Psoas muscle (tissue), 8 donors: ENCODE data around the gene SMG6. TPM values are rescaled to one million over a fixed set of nuclear protein-coding genes. Genes with fewer than 3 reads are reported as not detected.

Source experiments
- ATAC-seq, 4 donors: fragments of 200-7000 bp; cut with Tn5 transposase; one replicate each; pipeline ENCODE4 v1.9.1; 2020; ENCODE audit warnings: moderate library complexity in 3 of 4, mild to moderate bottlenecking in 2 of 4
- DNase-seq, 2 donors: peaks; one replicate each; pipeline ENCODE4 v3.0.0-alpha.2; 2020
- H3K27ac ChIP-seq: fragments of 200-600 bp; one replicate; pipeline ENCODE4 v1.8.0; 2022
- H3K27me3 ChIP-seq, 3 donors: fragments of 200-600 bp in 1 of 3; one replicate each; pipeline versions ENCODE4 v1.6.1 to v1.8.0; 2013 to 2022; ENCODE audit warnings: low read length in 2 of 3, mild to moderate bottlenecking in 2 of 3, moderate library complexity in 1 of 3; ENCODE audit not compliant: insufficient read depth in 3 of 3
- H3K36me3 ChIP-seq, 2 donors: fragments of 200-600 bp in 1 of 2; one replicate each; pipeline versions ENCODE4 v1.6.1 to v1.8.0; 2013 to 2022; ENCODE audit warnings: low read depth in 1 of 2, mild to moderate bottlenecking in 1 of 2, moderate library complexity in 1 of 2; ENCODE audit not compliant: insufficient read depth in 1 of 2
- H3K4me1 ChIP-seq: fragments of 200-600 bp; one replicate; pipeline ENCODE4 v1.8.0; 2022
- H3K4me3 ChIP-seq: fragments of 200-600 bp; one replicate; pipeline ENCODE4 v1.8.0; 2022; ENCODE audit warnings: mild to moderate bottlenecking
- H3K9me3 ChIP-seq: fragments of 200-600 bp; one replicate; pipeline ENCODE4 v1.8.0; 2022
- WGBS, 3 donors: extraction: QIAGEN DNeasy Blood & Tissue Kit; methylation state at CpG; one replicate each; pipeline versions ENCODE4 v1.1.6 to v1.1.7; 2013; 5-methylcytosine and 5-hydroxymethylcytosine counted together
- intact Hi-C, 2 donors: fragments of 100-400 bp; cut with DNase I; formaldehyde crosslinking; loops; one replicate each; pipeline versions ENCODE4 v1.11.0 to v1.14.2; 2022
- polyA plus RNA-seq, 3 donors: library from polyadenylated mRNA; stranded (reverse); fragments of 200-250 nt; gene quantifications; one replicate each; pipeline ENCODE4 v1.2.3, GENCODE V29; 2013
- total RNA-seq, 4 donors: library from RNA; stranded (reverse); fragmentation: NEBNext Ultra II Directional in 2 of 4; extraction: Animal tissue kit (Norgen Biotek cat#: 25700) in 2 of 4; gene quantifications; one replicate each; pipeline versions ENCODE4 v1.2.1 to v1.2.4, GENCODE V29; 2021 to 2023
- TF ChIP-seq, protein P1 (sequence below): fragments of 200-600 bp; IDR thresholded peaks from one replicate; pipeline ENCODE4 v1.8.0; 2022; ENCODE audit warnings: antibody characterized with exemption
- donor health status: healthy with polysubstance abuse.
- donor health status: DM: no; HTN: no; CAD: no; lungs with moderate emphysema.
- donor health status: Bipolar disorder and iron deficiency.
- donor health status: healthy.
- donor health status: DM: yes; HTN: yes; CAD: no.
- donor health status: DM: no; HTN: no; CAD: no.
- donor health status: DM: no; HTN: no; CAD: no.
- donor health status: DM: yes; HTN: yes; CAD: no.

The SMG6 gene
- total and polyA plus RNA-seq, 7 donors = 9.4 to 24.1 (median 16.3) TPM

DNA sequence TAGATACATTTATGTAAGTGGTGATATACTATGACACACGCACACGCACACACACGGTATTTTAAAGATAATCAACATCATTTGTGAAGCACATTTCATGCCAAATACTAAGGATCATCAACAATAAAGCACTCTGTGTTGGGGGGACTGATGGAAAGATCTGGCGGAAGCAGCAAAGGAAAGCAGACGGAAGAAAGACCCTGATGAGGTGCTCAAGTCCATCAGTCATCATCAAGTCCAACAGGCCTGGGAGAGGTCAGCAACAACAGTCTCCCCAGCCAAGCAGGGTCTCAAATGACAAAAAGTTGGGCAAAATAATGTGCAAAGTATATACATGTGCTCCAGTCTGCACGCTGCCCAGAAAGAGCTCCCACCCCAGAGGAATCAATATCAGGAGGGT lies 193.1 kb downstream of the SMG6 start:
- no peaks in the 10 kb centered on the region for H3K9me3 ChIP-seq
- TF ChIP-seq, protein P1, sequence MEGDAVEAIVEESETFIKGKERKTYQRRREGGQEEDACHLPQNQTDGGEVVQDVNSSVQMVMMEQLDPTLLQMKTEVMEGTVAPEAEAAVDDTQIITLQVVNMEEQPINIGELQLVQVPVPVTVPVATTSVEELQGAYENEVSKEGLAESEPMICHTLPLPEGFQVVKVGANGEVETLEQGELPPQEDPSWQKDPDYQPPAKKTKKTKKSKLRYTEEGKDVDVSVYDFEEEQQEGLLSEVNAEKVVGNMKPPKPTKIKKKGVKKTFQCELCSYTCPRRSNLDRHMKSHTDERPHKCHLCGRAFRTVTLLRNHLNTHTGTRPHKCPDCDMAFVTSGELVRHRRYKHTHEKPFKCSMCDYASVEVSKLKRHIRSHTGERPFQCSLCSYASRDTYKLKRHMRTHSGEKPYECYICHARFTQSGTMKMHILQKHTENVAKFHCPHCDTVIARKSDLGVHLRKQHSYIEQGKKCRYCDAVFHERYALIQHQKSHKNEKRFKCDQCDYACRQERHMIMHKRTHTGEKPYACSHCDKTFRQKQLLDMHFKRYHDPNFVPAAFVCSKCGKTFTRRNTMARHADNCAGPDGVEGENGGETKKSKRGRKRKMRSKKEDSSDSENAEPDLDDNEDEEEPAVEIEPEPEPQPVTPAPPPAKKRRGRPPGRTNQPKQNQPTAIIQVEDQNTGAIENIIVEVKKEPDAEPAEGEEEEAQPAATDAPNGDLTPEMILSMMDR = no peak
- H3K27me3 ChIP-seq = no peaks in the 10 kb centered on the region
- intact Hi-C loops = no loop called here
- 92 to 96% (median 94%) methylated on average over 6 of the region's 6 CpGs for WGBS, 3 donors
- no peak overlapping the region for H3K4me3 ChIP-seq
- H3K36me3 ChIP-seq = no peaks in the 10 kb centered on the region
- ATAC-seq (no peak), DNase-seq (no peak)
- no peak overlapping the region for H3K27ac ChIP-seq
- H3K4me1 ChIP-seq = peaks cover 5% of the 10 kb centered on the region

DNA sequence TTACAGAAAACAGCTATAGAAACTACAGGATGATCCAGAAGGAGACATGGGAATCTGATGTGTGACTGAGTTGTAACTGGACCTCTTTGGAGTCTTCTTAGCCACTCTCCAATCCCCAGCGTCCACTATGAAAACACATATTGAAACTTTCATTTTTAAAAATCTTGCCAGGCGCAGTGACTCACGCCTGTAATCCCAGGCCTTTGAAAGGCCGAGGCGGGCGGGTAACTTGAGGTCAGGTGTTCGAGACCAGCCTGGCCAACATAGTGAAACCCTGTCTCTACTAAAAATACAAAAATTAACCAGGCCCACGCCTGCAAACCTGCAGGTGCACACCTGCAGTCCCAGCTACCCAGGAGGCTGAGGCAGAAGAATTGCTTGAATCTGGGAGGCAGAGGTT lies 195.4 kb downstream of the SMG6 start:
- no peaks in the 10 kb centered on the region for H3K36me3 ChIP-seq
- intact Hi-C loops = no loop called here
- WGBS, 3 donors = 62 to 70% (median 63%) methylated on average over 8 of the region's 8 CpGs
- ATAC-seq = peak in 1 of 4 donors; percentile 42
- no peaks in the 10 kb centered on the region for H3K27me3 ChIP-seq
- H3K9me3 ChIP-seq = no peaks in the 10 kb centered on the region
- TF ChIP-seq, protein P1 = no peak
- H3K27ac ChIP-seq = no peak overlapping the region
- no peak overlapping the region for H3K4me3 ChIP-seq
- DNase-seq = no peak
- H3K4me1 ChIP-seq = peaks cover 5% of the 10 kb centered on the region

DNA sequence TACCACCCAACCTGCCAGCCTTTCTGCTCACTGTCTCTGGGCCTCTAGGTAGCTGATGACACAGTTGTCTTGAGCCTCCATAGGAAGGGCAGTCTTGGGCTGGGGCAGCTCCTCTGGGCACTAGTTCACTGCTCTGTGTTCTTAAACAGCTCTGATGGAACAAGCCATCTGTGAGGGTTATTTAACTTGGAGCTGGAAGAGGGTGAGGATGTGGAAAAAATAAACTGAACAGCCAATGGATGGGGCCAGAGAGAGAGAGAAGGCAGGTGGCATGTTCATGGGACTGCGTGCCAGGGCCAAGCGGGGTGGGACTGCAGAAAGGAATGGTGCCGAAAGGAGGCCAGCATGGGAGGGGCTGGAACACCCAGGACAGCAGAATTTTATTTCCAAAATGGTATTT lies 196.1 kb downstream of the SMG6 start:
- 15 to 39% (median 31%) methylated on average over 3 of the region's 3 CpGs for WGBS, 3 donors
- no peak for DNase-seq
- peaks cover 5% of the 10 kb centered on the region for H3K4me1 ChIP-seq
- H3K4me3 ChIP-seq = no peak overlapping the region
- H3K27ac ChIP-seq = peak overlapping the region; percentile 53
- peak; percentile 34 to 63 (median 58) for ATAC-seq
- H3K9me3 ChIP-seq = no peaks in the 10 kb centered on the region
- no peaks in the 10 kb centered on the region for H3K36me3 ChIP-seq
- H3K27me3 ChIP-seq = no peaks in the 10 kb centered on the region
- TF ChIP-seq, protein P1 = no peak
- intact Hi-C loops = no loop called here

DNA sequence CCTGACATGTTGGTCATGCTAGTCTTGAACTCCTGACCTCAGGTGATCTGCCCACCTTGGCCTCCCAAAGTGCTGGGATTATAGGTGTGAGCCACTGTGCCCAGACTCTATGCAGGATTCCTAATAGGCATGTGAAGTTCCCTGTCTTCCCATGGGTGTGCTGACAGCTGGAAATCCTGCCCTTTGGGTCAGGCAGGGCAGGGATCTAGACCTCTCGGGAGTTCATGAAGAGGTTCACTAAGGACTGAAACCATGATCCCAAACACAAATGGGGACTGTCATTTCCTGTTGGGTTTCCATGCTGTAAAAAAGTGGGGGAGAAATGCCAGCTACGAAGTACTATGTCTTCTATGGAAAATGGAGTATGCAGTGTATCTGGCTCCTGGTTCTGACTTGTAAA lies 196.5 kb downstream of the SMG6 start:
- no peaks in the 10 kb centered on the region for H3K36me3 ChIP-seq
- DNase-seq (no peak), ATAC-seq (no peak)
- TF ChIP-seq, protein P1 = no peak
- H3K9me3 ChIP-seq = no peaks in the 10 kb centered on the region
- 37 to 62% (median 48%) methylated on average over 2 of the region's 2 CpGs for WGBS, 3 donors
- intact Hi-C loops = no loop called here
- H3K27me3 ChIP-seq = no peaks in the 10 kb centered on the region
- peaks cover 5% of the 10 kb centered on the region for H3K4me1 ChIP-seq
- no peak overlapping the region for H3K4me3 ChIP-seq
- peak overlapping the region; percentile 53 for H3K27ac ChIP-seq

DNA sequence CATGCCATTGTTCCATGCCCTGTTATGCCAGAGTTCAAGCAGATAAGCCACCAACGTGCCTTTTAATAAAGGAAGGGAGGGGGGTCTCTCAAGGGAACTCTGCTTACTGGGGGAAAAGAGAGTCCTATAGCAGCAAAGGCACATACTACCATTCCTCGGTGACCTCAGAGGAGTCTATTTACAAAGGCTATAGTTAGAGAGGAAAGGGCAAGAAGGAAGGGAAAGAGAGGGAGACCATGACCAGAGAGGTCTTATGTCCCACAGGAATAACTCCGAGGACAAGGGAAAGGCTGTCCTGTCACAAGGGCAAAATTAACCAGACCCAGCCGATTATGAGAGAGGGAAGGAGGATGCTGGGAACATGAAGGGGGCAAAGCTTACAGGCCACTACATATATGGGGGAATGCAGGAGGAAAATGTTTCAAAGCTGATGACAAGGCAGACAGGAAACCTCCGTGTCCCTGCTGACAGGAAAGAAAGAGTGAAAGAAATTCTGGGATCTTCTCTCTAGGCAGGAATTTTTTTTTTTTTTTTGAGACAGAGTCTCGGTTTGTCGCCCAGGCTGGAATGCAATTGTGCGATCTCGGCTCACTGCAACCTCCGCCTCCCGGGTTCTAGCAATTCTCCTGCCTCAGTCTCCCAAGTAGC lies 197.2 kb downstream of the SMG6 start:
- ATAC-seq = peak in 2 of 4 donors; percentile 13 to 14
- Histone ChIP-seq H3K9me3 (no peaks in the 10 kb centered on the region), H3K27ac (peak overlapping the region; percentile 53), H3K4me1 (peaks cover 5% of the 10 kb centered on the region), H3K36me3 (no peaks in the 10 kb centered on the region), H3K4me3 (no peak overlapping the region), H3K27me3 (no peaks in the 10 kb centered on the region)
- TF ChIP-seq, protein P1 = no peak
- whole genome bisulfite sequencing, 3 donors = 50 to 61% (median 53%) methylated on average over 11 of the region's 11 CpGs
- intact Hi-C loops = no loop called here
- DNase-seq = no peak
